ENCODE data around the gene HUNK.
"Not testable (repeated sequence)": the region's sequence is repeated elsewhere in the genome, so short reads cannot be mapped to it uniquely, and the experiment has no call there.

The HUNK gene

DNA sequence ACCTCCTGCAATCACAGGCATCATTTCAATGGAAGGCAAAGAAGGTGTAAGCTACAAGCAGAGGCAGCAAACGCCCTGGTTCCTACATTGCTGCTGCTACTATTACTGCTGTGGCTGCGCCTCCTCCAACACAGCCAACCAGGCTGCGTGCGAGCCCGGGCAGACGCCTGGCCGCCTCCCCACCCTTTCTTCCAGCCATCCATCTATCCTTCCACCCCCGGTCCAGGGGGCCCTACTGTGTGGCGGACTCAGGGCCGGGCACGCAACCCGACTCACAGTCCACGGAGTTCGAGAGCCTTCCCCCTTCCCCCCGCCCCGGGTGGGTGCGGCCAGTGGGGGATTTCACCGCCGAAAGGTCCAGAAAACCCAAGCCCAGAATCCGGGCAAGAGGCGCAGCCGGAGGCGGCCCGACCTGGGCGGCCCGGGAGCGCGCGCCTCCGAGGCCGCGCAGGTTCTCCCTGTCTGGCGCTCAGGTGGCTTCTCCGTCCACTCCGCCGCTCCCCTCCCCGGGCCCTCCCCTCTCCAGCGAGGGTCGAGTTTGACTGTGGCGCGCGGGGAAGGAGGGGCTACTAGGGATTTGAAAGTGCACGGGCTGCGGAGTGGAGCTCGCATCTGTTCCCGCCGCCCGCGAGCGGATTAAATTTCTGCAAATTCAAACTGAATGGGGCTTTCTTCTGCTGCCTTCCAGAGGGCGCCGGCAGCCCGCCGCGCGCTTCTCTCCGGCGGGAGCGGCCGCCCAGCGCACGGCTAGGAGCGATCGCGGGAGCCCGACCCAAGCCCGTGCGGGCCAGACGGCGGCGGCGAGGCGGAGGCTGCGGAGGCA, at the start of gene HUNK:
TSS of gene HUNK (plus strand) at position 569 of the 823 bp plus-strand sequence. CDS start 655 bp downstream, outside the sequence.
- DNase-seq (ENCODE audit: low spot score): peak; percentile 86

DNA sequence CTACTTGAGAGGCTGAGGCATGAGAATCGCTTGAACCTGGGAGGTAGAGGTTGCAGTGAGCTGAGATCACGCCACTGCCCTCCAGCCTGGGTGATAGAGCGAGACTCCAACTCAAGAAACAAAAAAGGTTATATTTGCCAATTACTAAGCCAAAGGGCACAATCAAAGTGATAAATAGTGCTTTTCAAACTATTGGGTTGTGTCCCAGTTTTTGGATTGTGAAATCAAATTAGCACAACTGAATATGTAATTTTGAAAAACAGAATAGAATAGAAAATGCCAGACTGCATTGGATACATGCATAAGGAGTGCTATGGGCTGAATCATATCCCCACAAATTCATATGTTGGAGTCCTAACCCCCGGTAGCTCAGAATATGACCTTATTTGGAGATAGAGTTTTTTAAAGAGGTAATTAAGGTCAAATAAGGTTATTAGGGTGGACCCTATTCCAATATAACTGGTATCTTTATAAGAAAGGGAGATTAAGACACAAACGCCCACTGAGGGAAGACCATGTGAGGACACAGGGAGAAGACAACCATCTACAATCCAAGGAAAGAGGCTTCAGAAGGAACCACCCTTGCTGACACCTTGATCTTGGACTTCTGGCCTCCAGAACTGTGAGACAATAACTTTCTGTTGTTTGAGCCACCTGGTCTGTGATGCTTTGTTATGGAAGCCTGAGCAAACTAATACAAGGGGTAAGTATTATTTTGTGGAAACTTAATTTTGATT, 42.9 kb upstream of the HUNK start:
- DNase-seq (ENCODE audit: low spot score): no peak

DNA sequence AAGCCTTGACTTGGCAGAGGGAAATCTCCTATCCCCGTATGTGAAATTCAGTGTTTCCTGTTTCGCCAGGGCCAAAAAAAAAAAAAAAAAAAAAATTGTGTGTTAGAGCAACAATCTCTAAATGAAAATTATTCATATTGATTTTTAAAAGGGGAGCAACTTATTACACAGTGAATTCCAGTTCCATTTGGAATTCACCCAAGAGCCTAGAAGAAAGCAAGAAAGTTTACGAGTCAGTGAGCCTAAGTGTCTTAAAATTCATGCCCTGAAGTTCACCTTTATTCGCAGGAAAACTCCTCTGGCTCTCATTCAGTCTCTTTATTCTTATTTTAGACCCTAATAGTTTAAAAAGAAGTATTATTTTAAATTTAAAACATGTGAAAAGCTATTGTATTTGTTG, 42.1 kb upstream of the HUNK start:
- no peak for DNase-seq (ENCODE audit: low spot score)

DNA sequence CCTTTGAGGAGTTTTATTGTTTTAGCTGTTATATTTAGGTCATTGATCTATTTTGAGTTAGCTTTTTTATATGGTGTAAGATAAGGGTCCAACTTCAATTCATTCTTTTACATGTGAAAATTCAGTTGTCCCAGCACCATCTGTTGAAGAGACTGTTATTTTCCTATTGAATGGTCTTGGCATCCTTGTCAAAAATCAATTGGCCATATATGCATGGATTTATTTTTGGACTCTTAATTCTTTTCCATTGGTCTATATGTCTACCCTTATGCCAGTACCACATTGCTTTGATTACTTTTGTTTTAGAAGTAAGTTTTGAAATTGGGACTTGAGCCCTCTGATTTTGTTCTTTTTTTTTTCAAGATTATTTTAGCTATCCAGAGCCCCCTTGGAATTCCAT, 35.8 kb upstream of the HUNK start:
- DNase-seq (ENCODE audit: low spot score): no peak

DNA sequence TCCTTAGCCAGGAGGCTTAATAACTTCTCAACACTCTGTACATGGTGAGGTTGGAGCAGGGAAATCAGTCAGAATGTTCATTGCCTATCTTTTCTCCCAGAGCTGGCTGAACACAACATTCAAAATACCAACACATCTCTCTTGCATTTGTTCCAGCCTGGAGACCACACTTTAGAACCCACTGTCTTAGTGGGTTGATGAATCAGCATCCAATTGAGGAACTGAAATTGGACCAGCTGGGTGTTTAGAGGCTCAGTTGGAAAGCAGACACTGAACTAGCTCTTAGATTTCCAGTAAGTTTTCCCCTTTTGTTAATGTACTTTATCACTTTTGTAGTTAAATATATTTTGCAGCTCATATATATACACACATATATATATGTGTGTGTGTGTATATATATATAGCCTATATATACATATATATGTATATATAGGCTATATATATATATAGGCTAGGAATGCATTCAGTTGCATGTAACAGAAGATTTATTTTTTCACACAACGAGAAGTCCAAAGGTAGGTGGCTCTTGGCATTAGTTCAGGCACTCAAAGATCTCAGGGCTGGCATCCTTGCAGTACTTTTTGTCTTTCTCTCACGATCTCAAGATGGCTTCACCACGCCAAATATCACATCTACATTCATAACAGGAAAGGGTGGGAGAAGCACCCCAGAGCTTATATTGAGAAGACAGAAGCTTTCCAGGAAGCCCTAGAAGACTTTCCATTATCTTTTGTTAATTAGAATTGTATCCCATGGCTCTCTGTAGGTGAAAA, 35.0 kb upstream of the HUNK start:
- no peak for DNase-seq (ENCODE audit: low spot score)

DNA sequence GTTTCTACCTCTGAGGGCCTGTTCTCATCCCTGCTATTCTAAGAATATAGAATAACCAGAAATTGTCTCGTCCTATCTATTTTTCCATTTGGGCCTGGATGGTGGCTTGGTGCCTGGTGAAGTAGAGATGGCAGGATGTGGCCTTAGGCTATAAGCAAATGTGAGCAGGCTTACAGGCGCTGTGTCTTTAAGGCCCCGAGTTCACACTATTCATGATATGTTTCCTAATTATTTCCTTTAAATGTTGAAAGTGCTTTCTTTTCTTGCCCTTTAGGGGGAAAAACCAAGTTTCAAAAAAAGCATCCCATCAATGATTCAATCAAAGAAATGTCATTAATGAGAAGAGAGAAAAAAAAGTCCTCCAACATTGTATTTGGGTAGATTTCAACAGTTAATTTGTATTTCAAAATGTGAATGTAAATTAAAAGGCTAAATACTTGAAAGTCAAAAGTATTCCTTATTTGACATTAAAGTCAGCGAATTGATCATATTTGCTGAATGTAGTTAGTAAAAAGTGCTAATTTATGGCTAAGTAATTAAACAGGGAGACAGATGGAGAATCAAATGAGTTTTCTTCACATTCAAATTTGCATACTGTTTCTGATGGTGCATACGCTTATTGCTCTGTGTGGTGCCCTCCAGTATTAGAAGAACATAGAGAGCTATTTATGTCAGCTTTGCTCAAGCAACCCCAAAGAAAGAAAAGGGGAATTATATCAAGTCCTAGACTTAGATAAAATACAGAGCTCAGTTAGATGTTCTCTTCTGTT, 34.0 kb upstream of the HUNK start:
- no peak for DNase-seq (ENCODE audit: low spot score)

DNA sequence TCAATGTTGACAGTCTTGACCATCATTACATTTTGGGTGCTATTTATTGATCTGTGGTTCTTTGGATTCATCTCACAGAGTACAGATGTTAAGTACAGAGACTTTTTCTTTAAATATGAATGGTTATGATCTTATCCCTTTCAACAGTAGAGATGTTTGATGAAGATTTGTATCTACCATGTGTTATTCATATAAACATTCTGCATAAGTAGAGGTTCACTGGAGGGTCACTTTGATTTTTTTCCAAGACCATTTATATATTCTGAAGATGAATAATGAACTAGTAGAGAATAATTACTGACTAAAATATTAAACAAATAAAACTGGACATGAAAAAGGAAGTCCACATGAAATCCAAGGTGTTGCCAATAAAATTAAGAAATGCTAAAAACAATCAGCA, 28.6 kb upstream of the HUNK start:
- DNase-seq (ENCODE audit: low spot score): no peak

DNA sequence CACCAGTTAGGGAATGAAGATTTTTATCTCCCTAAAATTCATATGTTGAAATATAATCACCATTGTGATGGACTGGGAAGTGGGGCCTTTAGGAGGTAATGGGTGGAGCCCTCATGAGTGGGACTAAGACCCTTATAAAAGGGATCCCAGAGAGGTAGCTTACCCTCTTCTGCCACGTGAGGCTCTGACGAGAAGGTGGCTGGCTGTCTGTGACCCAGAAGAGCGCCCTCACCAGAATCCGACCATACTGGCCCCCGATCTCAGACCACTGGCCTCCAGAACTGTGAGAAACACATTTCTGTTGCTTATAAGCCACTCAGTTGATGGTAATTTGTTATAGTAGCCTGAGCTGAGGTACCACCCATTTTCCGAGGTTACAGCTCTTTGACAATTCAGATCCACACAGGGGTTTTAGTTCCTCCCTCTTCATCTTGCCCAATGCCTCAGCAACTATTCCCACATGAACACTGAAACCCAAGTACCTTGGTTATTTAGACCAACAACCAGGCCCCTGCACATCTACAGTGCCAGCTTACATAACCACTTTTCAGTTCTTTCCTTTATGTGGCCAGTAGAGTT, 27.6 kb upstream of the HUNK start:
- no peak for DNase-seq (ENCODE audit: low spot score)

DNA sequence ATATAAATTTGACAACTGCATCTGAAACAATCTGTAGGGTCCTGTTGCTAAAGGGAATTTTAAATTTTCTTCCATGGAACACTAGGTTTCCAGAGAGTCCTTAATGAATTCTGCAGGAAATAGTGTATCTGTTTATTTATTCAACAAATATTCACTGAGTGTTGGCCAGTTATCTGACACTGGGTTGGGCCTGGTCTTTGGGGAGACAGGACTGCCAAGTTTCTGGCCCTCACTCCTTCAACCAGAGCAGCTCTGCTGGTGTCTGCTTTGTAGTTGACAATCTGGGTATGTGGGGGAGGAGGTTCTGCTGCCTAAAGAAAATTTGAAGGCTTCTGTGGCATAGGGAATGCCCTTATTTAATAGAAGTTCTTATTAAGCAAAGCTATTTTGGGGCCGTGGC, 26.1 kb upstream of the HUNK start:
- no peak for DNase-seq (ENCODE audit: low spot score)

DNA sequence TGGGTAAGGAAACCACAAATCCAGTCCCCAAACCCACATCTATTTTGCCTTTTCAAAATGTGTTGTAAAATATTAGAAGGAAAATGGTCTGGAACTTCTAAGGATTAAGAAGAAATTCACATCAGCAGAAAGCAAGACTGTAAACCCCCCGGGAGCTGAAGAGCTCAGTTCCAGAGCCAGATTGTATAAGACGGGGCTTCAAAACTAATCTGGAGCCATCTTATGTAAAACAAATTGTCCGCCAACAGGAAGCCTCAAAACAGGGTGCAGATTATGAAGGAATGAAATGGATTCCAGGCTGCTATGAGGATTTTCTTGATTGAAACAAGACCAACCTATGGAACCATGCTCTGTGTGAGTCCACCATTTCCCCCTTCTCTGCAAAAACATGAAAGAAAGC, 25.1 kb upstream of the HUNK start:
- DNase-seq (ENCODE audit: low spot score): no peak

DNA sequence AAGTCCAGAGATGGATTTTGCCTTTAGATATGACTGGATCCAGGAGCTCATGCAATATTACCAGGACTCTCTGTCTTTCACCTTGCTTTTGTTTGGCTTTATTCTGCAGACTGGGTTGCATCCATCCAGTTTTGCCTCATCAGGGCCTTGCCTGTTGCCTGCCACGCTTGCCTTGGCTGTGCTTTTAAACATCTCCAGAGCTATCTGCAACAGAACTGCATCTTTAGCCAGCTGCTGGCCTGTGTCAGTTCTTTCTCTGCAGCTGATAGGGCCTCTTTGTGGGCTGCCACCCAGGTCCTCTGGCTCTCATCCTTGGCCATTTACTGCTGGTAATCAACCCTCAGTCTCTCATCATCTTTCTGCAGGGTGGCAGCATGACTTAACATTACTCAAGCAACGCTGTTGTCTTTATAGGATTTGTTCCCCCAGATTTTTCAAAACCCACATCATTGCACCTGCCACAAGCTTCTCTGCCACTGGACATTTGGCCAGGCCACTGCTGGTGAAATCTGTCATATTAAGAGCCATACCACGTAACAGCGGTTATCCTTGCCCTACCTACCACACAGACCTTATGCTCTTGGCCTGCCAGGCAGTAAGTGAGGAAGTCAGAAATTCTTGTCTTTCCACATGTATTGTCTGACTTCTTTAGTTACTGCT, 24.4 kb upstream of the HUNK start:
- DNase-seq (ENCODE audit: low spot score): no peak

DNA sequence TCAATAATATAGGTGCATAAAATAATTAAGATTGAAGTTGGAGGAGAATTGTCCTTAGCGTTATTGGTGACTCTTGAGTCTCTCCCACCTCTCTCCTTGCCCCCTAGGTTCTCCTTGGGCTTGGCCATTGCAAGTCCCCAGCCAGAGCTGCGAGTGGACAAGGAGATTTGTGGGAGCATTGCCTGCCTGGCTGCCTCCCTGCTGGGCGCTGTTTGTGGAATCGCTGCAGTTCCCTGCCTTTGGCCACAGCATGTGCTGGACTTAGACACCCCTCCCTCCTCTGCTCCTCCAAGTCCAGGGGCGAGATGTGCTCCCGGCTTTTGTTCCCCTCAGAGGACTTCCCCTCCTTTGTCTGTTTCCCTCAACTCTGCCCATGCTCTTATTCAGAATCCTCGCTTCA, 21.9 kb upstream of the HUNK start:
- no peak for DNase-seq (ENCODE audit: low spot score)

DNA sequence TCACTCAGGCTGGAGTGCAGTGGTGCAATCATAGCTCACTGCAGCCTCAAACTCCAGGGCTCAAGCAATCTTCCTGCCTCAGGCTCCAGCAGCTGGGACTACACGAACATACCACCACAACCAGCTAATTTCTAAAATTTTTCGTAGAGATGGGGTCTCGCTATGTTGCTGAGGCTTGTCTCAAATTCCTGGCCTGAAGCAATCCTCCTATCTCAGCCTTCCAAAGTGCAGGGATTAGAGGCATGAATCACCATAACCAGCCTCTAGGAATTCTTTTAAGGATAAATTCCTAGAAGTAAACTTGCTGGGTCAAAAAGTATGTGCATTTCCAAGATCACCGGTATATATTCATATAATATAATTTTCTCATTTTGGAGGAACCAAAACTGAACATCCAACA, 17.6 kb upstream of the HUNK start:
- no peak for DNase-seq (ENCODE audit: low spot score)

DNA sequence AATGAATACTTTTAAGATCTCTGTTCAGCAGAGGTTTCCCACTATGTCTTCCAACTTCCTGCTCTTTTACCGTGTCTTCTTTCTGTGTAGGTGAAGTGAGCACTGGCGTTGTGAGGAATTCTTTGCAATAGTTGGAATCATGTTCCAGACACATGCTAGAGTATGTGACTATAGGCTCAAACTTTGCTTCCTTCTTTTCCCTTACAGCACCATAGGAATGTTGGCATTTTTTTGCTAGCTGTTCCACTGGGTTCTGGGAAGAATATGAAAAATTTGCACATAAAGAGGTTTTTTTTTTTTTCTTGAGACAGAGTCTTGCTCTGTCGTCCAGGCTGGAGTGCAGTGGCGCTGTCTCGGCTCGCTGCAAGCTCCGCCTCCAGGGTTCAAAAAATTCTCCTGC, 15.7 kb upstream of the HUNK start:
- DNase-seq (ENCODE audit: low spot score): no peak

DNA sequence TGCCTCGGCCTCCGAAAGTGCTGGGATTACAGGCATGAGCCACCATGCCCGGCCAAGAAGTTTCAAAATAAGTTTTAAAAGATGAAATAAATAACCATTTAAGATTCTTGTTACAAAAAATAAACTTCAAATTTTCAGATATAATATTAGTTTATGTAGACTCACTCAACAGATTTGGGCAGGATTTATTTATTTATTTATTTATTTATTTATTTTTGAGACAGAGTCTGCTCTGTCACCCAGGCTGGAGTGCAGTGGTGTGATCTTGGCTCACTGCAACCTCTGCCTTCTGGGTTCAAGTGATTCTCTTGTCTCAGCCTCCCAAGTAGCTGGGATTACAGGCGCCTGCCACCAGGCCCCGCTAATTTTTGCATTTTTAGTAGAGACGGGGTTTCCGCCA, 15.2 kb upstream of the HUNK start:
- DNase-seq (ENCODE audit: low spot score): not testable (repeated sequence)

DNA sequence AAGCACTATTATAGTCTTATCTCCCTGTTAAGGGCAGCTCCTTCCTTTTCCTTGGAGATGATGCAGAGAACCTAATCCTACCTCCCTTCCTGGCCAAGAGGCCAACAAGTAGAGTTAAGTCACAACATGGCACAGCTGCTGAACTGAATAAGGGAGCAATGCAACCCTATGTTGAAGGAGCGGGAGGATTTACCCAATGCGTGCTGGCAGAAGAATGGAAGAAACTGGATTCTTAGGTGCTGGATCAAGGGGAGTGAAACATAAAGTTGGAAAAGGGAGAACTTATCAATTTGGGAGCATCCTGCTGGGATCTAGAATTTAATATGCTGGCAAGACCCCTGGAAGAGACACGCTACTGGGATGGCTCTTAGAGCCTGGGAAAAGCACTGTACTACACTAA, 12.0 kb upstream of the HUNK start:
- no peak for DNase-seq (ENCODE audit: low spot score)

DNA sequence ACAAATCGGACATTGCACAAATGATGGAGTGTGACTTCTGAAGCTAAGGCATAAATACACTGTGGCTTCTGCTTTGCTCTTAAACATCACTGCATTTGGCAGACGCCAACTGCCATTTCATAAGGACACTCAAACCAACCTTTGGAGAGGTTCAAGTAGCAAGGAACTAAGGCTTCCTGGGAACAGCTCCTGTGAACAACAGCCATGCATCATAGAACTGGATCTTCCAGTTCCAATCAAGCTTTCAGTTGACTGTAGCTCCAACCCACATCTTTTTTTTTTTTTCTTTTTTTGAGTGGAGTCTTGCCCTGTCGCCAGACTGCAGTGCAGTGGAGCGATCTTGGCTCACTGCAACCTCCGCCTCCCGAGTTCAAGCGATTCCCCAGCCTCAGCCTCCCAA, 10.7 kb upstream of the HUNK start:
- DNase-seq (ENCODE audit: low spot score): no peak

DNA sequence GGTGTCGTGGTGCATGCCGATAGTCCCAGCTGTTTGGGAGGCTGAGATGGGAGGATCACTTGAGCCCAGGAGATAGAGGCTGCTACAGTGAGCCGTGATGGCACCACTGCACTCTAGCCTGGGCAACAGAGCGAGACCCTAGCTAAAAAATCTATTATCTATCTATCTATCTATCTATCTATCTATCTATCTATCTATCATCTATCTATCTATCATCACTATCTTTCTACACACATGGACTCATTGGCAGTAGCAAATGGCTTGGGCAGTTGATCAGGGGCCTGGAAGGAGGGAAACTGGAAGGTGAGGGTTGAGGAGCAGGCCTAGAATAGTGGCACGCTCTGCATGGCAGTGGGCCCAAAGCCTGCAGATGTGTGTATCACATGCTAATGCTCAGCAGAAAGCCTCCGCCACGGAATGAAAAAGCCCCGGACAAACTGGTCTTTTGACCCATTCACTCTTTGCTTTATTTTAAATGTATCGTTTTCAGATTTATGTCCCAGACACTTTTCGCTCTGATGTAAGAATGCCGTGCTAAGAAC, 7.3 kb upstream of the HUNK start:
- no peak for DNase-seq (ENCODE audit: low spot score)

DNA sequence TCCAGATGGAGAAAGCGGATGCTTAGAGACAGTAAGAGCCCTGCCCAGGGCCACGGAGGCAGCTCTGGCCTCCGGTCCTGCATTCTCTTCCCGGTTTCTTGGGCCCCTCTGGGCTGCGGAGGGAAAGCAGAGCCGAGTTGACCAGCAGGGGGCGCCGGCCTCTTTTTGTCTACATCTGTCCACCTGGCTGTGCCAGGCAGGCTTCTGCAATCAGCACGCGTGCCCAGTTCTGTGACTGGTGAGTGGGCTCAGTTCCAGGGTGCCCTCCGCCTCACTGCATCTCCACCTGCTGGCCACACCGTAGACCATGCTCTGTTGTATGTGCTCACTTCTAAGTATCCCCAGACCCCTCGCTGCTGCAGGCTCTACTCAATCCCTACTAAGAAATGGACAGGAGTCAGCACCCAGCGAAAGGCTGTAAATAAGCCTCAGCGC, 6.7 kb upstream of the HUNK start:
- peak; percentile 87 for DNase-seq (ENCODE audit: low spot score)

DNA sequence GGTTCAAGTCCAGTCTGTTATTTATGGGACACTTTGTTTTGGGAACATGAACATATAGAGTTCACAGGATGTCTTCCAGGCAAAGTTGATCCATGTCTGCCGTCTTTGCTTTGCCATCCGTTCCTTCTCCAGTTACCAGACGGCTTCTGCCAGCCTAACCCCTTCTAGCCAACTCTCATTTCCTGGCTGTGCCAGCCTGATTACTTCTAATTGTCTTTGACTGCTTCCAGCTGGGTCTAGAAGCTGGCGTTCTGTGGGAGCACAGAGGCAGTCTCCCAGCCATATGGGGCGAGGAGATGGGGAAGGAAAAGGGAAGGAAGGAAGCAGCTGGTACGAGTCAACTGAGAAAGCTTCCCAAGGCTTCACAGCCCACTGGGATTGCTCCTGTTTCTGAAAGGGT, 3.1 kb upstream of the HUNK start:
- DNase-seq (ENCODE audit: low spot score): no peak

Measured in D341Med (cell line).